Measurements from ENCODE around the gene VSTM4. TPM values are rescaled to one million over a fixed set of nuclear protein-coding genes. Genes with fewer than 3 reads are reported as not detected.

The VSTM4 gene
- total and polyA plus RNA-seq, 8 donors: 0.32 to 2.4 (median 0.57) TPM

DNA sequence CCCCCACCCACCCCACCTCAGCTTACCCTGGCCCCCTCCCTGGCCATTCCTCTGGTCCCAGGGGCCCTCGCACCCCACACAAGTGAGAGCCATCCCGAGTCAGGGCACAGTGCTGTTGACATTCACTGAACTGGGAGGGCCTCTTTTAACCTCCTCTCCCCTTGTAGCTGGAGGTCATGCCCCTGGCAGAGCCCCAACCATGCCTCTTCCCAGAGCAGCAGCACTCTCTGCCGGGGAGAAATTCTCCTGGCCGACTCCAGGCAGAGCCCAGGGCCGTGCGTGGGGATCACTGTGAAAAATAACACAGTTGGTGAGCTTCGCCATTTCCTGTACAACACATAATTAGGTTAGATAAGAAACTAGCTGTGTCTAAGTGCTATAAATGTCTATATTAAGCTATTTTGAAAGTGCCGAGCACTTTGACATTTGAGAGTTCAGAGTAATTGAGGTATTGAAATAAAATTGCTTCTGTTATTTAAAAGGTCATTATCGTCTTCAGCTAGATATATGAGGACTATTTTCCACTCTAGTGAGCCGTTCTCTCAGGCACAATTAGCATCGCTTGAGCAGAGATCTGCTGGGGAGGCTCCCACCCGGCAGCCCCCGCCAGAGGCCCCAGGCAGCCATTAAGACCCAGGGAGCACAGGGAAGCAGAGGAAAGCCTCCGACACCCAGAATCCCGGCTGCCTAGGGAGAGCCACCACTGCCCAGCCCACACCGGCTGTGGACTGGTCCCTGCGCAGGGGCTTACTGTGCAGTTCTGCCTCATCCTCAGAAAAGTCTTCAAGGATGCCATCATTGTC, 113.3 kb downstream of the VSTM4 start:
- Histone ChIP-seq H3K27ac (no peak overlapping the region), H3K36me3 (no peaks in the 10 kb centered on the region), H3K27me3 (no peaks in the 10 kb centered on the region), H3K4me1 (no peaks in the 10 kb centered on the region), H3K4me3 (no peak overlapping the region), H3K9me3 (no peaks in the 10 kb centered on the region)
- FAIRE-seq: no peak
- DNase-seq: no peak
- intact Hi-C loops (cut with DNase I): no loop called here
- no peak for TF ChIP-seq CTCF (IDR thresholded peaks at IDR 0.05)
- ATAC-seq: no peak
- WGBS, 2 donors: 57 to 62% methylated on average over 17 of the region's 17 CpGs

GRCh38 chr10:49001402-49001801, 113.9 kb downstream of the VSTM4 start:
- H3K36me3 ChIP-seq: no peaks in the 10 kb centered on the region
- FAIRE-seq (no peak), DNase-seq (no peak), ATAC-seq (no peak)
- no peak for TF ChIP-seq CTCF (IDR thresholded peaks at IDR 0.05)
- H3K27ac ChIP-seq: no peak overlapping the region
- 50 to 58% methylated on average over 8 to 9 of the region's 9 CpGs for WGBS, 2 donors
- H3K27me3 ChIP-seq: no peaks in the 10 kb centered on the region
- H3K4me1 ChIP-seq: no peaks in the 10 kb centered on the region
- no peak overlapping the region for H3K4me3 ChIP-seq
- intact Hi-C loops (cut with DNase I): no loop called here
- H3K9me3 ChIP-seq: no peaks in the 10 kb centered on the region

- 73 to 77% methylated on average over 13 of the region's 13 CpGs for WGBS, 2 donors
- ATAC-seq (no peak), DNase-seq (no peak), FAIRE-seq (no peak)
- no peaks in the 10 kb centered on the region for H3K9me3 ChIP-seq
- intact Hi-C loops (cut with DNase I): no loop called here
- no peak overlapping the region for H3K27ac ChIP-seq
- H3K36me3 ChIP-seq: no peaks in the 10 kb centered on the region
- no peak for TF ChIP-seq CTCF (IDR thresholded peaks at IDR 0.05)
- no peaks in the 10 kb centered on the region for H3K27me3 ChIP-seq
- H3K4me3 ChIP-seq: no peak overlapping the region
- H3K4me1 ChIP-seq: no peaks in the 10 kb centered on the region
Observed at GRCh38 chr10:49000437-49001398, 114.6 kb downstream of the VSTM4 start.

- no peak for FAIRE-seq
- Histone ChIP-seq H3K27ac (no peak overlapping the region), H3K4me1 (no peaks in the 10 kb centered on the region), H3K27me3 (no peaks in the 10 kb centered on the region), H3K4me3 (no peak overlapping the region), H3K9me3 (no peaks in the 10 kb centered on the region), H3K36me3 (no peaks in the 10 kb centered on the region)
- no peak for TF ChIP-seq CTCF (IDR thresholded peaks at IDR 0.05)
- 60 to 72% methylated on average over 2 of the region's 2 CpGs for WGBS, 2 donors
- no peak for ATAC-seq
- DNase-seq: no peak
- intact Hi-C loops (cut with DNase I): no loop called here
Observed at GRCh38 chr10:48999346-48999745, 116.0 kb downstream of the VSTM4 start.
